Midbrain (tissue), 1 donor: ENCODE data around the gene MGA.

Source experiments
- DNase-seq: peaks from one replicate; lab custom pipeline; 2025; lab: John Stamatoyannopoulos, UW

The MGA gene

DNA sequence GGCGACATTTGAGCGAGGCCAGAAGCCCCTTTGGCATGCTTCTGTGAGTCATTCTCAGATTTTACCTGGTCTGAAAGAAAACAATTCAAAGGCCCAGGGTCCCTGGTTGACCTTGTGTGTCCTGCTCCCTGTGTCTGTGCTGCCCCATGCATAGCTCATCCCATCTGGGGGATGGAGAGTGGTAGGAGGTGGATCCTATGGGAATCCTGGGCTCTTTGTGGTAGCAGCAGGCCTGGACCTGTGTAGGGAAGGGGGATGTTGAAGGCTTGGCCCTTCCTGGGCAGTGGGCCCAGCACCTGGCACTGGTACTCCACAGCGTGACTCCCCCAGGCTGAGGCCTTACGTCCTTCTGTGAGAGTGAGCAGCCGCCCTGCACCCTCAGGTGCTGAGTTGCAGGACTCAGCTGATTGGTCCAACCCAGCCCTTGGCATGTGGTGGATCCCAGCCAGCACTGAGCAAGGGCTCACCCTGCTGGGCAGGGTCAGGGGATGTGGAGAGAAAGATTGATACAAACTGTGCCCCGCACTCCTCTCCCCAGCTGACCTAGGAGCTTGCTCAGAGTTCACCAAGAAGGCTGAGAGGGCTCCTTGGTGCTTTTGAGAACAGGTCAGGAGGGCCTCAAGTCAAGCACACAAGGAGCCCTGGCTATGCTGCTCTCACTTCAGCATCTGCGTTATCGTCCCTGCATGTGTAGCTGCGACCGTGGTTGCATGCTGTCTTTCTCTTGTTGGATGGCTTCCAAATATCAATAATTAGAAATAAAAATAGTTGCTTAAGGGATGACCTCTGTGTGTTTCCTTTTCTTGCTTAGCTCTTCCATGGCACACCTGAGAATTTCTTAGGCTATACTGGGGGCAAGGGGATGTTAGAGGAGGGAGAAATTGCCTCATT, 146.3 kb downstream of the MGA start:
- DNase-seq: no peak

DNA sequence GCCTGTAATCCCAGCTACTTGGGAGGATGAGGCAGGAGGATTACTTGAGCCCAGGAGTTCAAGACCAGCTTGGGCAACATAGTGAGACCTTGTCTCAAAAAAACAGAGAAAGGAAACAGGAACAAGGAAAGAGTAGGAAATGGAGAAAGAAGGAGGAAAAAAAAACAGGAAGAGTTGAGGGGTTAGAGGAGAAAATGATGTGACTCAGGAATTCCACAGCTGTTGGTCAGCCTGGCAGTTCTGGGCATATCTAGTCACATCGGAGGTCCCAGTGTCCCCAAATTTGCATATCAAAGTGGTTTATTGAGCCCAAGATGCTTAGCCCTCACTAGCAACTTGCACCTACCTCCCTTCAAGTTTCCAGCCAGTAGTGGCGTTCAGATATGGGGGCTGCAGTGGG, 148.9 kb downstream of the MGA start:
- no peak for DNase-seq

DNA sequence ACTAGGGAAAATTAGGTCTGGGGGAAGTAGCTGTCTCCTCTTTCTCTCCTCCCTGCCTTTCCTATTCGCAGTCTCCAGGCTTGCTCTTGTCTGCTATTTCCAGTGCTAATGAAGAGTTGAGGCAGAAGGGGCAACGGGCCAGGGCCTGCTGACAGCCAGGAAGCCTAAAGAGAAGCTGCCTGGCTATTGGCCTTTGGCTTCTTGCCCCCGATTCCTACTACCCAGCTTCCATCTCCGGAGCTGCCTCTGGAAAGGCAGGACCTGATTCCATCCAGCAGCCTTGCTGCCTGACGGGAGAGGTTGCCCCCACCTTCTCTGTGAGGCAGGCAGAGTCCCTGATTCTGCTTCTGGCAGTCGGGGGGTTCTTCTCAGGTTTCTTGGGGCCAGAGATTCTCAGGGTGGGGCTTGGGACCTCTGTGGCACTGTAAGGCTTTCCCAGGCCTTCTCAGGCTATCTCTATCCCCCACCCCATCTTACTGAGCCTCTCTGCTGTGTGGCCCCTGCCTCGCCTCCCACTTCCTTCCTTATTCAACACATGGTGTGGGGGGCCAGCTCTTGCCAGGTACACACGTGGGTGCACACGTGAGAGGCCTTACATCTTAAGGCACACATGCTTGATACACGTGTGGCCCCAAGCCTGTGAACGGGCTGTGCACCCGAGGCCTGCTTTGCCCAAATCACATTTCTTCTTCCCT, 149.5 kb downstream of the MGA start:
- no peak for DNase-seq

DNA sequence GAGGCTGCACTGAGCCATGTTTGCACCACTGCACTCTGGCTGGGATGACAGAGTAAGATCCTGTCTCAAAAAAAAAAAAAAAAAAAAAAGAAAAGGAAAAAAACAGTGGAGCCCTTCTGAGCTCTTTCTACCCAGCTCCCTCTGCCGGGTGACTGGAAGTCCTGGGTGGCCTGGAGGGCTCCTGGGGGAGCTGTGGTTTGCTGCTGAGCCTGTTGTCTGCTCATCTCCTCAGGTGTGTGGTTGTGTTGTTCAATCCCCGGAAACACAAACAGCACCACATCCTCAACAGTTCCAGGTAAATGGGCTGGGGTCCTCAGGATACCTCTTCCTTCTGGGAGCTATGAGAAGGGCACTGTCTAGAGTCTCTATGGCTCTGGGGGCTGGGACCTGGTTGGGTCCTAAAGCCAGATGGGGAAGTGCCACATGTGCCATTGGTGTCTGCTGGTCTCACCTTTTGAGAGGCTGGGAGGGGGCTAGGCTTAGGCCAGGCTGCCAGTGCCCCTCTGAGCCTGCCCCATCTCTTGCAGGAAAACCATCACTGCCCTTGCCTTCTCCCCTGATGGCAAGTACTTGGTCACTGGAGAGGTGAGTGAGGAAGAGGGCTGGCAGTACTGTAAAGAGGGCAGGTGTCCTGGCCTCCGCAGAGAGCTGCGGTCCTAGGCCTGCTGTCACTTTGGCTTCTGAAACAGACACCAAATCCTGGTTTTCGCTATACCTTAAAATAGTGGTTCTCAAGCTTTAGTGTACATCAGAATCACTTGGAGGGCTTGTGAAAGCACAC, 150.6 kb downstream of the MGA start:
- DNase-seq: no peak

DNA sequence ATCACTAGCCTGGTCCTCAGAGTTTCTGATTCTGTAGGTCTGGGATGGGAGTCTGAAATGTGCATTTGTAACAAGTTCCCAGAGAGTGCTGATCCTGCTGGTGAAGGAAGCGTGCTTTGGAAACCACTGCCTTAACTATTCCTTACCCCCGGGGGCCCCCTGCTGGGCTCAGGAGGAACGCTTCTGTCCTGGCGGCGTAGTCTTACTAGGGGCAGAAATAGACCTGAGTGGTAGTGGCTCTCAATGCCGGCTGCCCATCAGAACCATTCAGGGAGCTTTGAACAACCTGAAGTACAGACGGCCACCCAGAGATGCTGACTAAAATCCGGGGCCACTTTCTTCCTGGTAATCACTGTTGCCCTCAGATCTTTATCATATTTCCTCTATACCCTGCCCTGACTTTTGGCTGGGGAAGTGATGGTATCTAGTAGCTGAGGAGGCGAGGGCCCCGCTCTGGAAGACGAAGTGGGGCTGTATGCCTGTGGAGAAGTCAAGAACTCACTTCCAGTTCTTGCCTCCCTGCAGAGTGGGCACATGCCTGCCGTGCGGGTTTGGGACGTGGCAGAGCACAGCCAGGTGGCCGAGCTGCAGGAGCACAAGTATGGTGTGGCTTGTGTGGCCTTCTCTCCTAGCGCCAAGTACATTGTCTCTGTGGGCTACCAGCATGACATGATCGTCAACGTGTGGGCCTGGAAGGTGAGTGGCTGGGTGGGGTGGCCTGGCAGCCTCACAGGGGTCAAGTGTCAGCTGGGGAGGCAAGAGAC, 151.4 kb downstream of the MGA start:
- DNase-seq: peak; percentile 89

DNA sequence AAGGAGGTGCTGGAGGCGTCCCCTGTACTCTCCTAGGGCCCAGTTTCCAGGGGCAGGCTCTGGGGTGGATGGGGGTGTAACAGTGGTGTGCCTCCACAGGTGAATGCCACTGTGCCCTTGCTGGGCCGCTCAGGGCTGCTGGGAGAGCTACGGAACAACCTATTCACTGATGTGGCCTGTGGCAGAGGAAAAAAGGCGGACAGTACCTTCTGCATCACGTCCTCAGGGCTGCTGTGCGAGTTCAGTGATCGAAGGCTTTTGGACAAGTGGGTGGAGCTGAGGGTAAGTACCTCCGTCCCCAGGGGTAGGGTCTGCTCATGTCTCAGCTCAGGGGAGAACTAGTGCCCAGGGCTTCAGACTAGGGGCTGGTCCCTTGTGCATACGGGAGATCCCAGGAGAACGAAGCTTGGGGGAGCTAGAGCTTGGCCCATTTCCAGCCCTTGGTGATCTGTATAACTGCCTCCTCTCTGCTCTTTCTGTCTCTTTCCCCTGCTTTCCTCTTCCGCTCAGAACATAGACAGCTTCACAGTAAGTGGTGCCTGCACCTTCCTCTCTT, 152.7 kb downstream of the MGA start:
- no peak for DNase-seq

DNA sequence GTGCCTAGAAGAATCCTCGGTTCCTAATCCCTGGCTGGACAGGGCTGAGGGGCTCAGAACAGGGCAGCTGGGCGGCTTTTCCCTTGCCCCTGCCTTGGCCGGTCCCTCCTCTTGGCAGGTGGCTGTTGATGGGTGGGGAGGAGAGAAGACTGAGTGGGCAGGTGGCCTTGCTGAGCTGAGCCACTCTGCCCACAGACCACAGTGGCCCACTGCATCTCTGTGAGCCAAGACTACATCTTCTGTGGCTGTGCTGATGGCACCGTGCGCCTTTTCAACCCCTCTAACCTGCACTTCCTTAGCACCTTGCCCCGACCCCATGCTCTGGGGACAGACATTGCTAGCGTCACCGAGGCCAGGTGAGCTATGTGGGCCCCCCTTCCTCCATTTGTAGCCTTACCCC, 153.2 kb downstream of the MGA start:
- no peak for DNase-seq

DNA sequence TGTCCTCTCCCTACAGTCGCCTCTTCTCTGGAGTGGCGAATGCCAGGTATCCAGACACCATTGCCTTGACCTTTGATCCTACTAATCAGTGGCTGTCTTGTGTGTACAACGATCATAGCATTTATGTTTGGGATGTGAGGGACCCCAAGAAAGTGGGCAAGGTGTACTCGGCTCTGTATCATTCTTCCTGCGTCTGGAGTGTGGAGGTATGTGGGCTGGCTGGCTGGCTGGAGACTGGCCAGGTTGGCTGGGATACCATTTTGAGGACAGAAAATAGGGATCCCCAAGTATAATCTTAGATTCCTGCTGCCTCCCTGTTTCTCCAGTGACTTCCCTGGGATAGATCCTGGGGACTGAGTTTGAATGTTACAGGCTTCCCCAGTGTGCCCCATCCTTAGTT, 154.3 kb downstream of the MGA start:
- DNase-seq: no peak

DNA sequence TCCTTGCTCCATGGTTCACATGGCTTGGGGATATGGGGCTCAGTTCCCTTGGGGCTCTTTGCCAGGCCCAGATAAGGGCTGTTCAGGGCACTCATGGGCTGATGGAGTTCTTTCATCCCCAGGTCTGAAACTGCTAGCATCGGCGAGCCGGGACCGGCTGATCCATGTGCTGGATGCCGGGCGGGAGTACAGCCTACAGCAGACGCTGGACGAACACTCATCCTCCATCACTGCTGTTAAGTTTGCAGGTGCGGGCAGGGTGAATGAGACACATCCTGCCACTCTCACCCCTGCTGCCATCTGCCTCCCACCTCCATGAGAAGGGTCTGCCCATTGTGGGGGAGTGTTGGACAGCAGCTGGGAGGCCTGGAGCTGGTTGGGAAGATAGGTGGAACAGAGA, 156.6 kb downstream of the MGA start:
- DNase-seq: no peak

DNA sequence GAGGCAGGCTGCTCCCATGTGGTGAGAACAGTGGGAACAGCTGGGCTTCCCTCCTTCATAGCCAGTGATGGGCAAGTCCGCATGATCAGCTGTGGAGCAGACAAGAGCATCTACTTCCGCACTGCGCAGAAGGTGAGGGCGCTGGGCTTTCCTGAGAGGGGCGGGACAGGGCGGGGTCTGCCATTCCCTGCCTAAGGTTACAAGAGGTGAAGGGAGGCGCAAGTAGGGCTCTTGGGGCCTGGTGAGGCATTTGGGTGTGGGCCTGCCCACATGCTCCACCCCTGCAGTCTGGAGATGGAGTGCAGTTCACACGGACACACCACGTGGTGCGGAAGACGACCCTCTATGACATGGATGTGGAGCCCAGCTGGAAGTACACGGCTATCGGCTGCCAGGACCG, 157.1 kb downstream of the MGA start:
- DNase-seq: no peak

DNA sequence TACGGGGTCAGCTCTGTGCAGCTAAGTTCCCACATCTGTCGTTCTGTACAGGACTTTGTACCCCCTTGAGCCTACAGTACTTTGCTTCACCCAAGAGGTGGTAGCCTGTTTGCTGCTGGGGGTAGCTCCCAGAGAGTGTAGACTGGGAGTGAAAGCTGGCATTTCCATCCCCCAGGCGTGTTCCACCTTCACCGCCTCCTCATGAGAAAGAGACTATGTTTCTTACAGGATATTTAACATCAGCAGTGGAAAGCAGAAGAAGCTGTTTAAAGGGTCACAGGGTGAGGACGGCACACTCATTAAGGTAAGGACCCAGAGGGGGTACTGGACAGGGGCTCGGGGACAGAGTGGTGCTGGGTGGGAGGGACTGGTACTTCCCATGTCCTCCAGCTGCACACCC, 157.6 kb downstream of the MGA start:
- no peak for DNase-seq

DNA sequence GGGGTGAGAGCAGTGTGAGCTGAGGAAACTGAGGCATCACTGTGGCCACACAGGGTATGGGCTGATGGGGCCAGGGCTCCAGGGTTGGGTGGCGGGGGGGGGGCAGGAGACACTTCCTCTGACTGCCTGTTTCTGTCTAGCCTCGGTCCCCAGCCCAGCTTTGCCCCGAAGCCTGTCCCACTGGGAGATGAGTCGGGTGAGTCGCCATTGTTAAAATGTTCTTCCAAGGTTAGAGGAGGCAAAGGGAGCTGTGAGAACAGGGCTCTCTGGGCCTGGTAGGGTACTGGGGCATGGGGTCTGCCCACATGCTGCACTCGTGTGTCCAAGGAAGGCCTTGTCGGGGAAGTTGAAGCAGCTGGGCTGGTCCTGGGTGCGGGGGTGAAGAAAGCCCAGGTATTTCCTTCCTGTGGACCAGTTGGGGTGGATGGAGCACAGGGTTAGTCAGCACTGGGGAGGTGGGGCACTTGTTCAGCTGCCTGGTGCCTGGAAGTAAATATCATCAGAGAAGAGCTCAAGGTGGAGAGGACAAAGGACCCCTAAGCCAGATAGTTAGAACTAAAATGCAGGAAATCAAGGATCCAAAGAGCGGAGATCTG, 159.3 kb downstream of the MGA start:
- DNase-seq: no peak

DNA sequence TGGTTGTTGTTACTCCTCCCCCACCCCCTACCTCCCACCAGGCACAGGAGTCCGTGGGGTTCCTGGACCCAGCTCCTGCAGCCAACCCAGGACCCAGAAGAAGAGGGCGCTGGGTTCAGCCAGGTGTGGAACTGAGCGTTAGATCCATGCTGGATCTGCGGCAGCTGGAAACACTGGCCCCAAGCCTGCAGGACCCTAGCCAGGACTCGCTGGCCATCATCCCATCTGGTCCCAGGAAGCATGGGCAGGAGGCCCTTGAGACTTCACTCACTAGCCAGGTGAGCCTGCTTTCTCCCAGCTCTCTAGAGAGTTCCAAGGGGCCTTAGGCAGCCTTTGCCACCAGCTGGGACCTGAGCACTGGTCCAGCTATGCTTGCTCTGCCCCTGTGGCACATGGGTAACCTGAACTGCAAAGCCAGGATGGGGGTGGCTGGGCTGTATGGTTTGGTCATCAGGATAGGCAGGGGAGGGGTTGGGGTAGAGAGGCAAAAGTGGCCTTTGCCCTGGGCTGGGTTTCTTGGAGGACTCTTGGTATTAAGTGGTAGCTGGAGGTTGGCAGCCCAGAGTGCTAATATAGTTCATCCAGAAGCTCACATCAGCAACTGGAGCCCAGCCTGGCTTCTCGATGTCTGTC, 160.7 kb downstream of the MGA start:
- no peak for DNase-seq

DNA sequence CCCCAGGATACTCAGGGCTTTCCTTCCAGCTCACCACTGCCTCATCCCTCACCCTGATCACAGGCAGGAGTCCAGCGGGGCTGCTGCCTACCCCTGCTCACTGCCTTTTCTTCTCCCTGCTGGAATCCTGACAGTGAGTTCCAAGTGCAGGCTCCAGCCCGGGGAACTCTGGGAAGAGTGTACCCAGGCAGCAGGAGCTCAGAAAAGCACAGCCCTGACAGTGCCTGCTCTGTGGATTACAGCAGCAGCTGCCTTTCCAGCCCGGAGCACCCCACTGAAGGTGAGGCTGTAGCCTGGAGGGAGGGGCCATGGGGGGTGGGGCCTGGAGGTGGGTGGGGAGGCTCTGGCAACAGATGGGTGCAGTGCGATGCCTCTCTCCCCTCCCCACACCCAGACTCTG, 161.6 kb downstream of the MGA start:
- DNase-seq: peak; percentile 35

DNA sequence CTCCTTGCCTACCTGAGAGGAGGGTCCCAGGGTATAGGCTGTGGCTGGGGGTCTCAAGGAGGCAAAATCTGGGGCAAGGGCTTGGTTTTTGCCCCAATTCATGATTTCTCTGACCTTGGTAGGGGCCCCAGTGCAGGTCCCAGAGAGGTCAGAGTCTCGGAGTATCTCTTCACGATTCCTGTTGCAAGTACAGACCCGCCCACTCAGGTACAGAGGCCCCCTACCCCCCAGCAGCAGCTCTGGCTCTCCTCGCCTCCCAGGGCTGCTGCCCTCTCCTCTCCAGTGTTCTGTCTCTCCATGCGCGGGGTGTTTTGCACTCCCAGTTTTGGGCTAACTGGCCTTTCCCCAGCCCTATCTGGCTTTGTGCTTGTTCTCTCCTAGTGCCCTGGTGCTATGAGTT, 162.3 kb downstream of the MGA start:
- DNase-seq: no peak
